Keratinocyte (primary cell): ENCODE data around the gene COX8A. TPM values are rescaled to one million over a fixed set of nuclear protein-coding genes. Genes with fewer than 3 reads are reported as not detected.

Experiments
- DNase-seq: peaks from one replicate; pipeline ENCODE4 v3.0.0-alpha.2; 2011; ENCODE audit warnings: low read depth, missing footprints, low spot score
- FAIRE-seq: peaks from 2 replicates; lab custom pipeline; 2011; peaks lifted over from hg19 to GRCh38; lab: Jason Lieb, UNC
- H2AFZ ChIP-seq: 2 replicates; pipeline ENCODE4 v1.6.0; 2012; ENCODE audit warnings: low read length, control low read depth, inconsistent platforms; ENCODE audit not compliant: control insufficient read depth
- H3K27ac ChIP-seq: 2 replicates; pipeline ENCODE4 v1.5.1; 2011; ENCODE audit warnings: low read length; ENCODE audit not compliant: control insufficient read depth, insufficient read depth
- H3K27me3 ChIP-seq: 3 replicates; pipeline ENCODE4 v1.6.0; 2011; ENCODE audit warnings: low read length; ENCODE audit not compliant: control insufficient read depth, insufficient read depth; ENCODE audit errors: extremely low read depth
- H3K36me3 ChIP-seq, 2 experiments: 2 replicates in 1 of 2; 3 replicates in 1 of 2; pipeline ENCODE4 v1.5.1; 2011; ENCODE audit warnings: low read length in 2 of 2, mild to moderate bottlenecking in 1 of 2; ENCODE audit not compliant: control insufficient read depth in 2 of 2, insufficient read depth in 2 of 2; ENCODE audit errors: extremely low read depth in 1 of 2
- H3K4me1 ChIP-seq: 3 replicates; pipeline ENCODE4 v1.5.1; 2011; ENCODE audit warnings: low read length; ENCODE audit not compliant: control insufficient read depth, insufficient read depth; ENCODE audit errors: extremely low read depth
- H3K4me2 ChIP-seq: 3 replicates; pipeline ENCODE4 v1.6.0; 2011; ENCODE audit warnings: low read depth, low read length; ENCODE audit not compliant: control insufficient read depth, insufficient read depth; ENCODE audit errors: extremely low read depth
- H3K4me3 ChIP-seq, 3 experiments: fragments of 200-600 bp in 1 of 3; sonication (generic) in 1 of 3; 2 replicates in 2 of 3; 3 replicates in 1 of 3; pipeline ENCODE4 v1.5.1; 2011 to 2016; ENCODE audit warnings: low read length in 3 of 3, mild to moderate bottlenecking in 3 of 3, control low read depth in 2 of 3, inconsistent platforms in 1 of 3, low read depth in 1 of 3, mixed read lengths in 1 of 3, mixed run types in 1 of 3, moderate library complexity in 1 of 3; ENCODE audit not compliant: control insufficient read depth in 2 of 3, insufficient read depth in 2 of 3; ENCODE audit errors: extremely low read depth in 1 of 3
- H3K79me2 ChIP-seq: 2 replicates; pipeline ENCODE4 v1.6.0; 2012; ENCODE audit warnings: low read length; ENCODE audit not compliant: control insufficient read depth, insufficient read depth
- H3K9ac ChIP-seq: 3 replicates; pipeline ENCODE4 v1.6.0; 2011; ENCODE audit warnings: low read length; ENCODE audit not compliant: control insufficient read depth, insufficient read depth; ENCODE audit errors: extremely low read depth
- H3K9me1 ChIP-seq: 3 replicates; pipeline ENCODE4 v1.6.0; 2011; ENCODE audit warnings: low read length; ENCODE audit not compliant: control insufficient read depth, insufficient read depth; ENCODE audit errors: extremely low read depth
- H3K9me3 ChIP-seq: 2 replicates; pipeline ENCODE4 v1.5.1; 2012; ENCODE audit warnings: low read depth, low read length; ENCODE audit not compliant: control insufficient read depth
- H4K20me1 ChIP-seq: 3 replicates; pipeline ENCODE4 v1.6.0; 2011; ENCODE audit warnings: low read length; ENCODE audit not compliant: control insufficient read depth, insufficient read depth; ENCODE audit errors: extremely low read depth
- CTCF ChIP-seq, 3 experiments: IDR thresholded peaks in 1 of 3; conservative IDR thresholded peaks in 1 of 3; optimal IDR thresholded peaks in 1 of 3; 2 replicates in 2 of 3; 3 replicates in 1 of 3; pipeline versions ENCODE3 to v1.5.1; 2011; ENCODE audit warnings: low read length in 3 of 3, mild to moderate bottlenecking in 3 of 3, moderate library complexity in 2 of 3, control low read depth in 1 of 3, inconsistent platforms in 1 of 3; ENCODE audit not compliant: insufficient read depth in 2 of 3; ENCODE audit errors: extremely low read depth in 1 of 3
- EZH2 ChIP-seq: IDR thresholded peaks from one replicate; pipeline ENCODE4 v1.6.1; 2012; ENCODE audit warnings: inconsistent platforms, mild to moderate bottlenecking, low read length, moderate library complexity
- dilution Hi-C: fragments of 300-500 bp; cut with MboI; formaldehyde crosslinking; loops from one replicate; pipeline ENCODE4 v1.7.0; 2020; ENCODE audit warnings: low sequenced_read_pairs; ENCODE audit not compliant: extremely low pct_ligation_motif_present
- polyA plus RNA-seq, 5 experiments: library from polyadenylated mRNA; depleted of rRNA in 3 of 5; stranded (reverse) in 3 of 5; stranded (forward) in 1 of 5; unstranded in 1 of 5; fragments of >200 nt; gene quantifications; 1 replicate in 1 of 5; 2 replicates in 3 of 5; 3 replicates in 1 of 5; pipeline versions ENCODE4 v1.2.1 to v1.2.3, GENCODE V29; 2011 to 2012; ENCODE audit warnings: missing spikeins in 2 of 5, low read depth in 1 of 5, low replicate concordance in 1 of 5

Gene COX8A
- polyA plus RNA-seq, 1 donor (not counting 4 experiments of a cell fraction or from before 2014, with no cell fraction given), result 159 TPM

DNA sequence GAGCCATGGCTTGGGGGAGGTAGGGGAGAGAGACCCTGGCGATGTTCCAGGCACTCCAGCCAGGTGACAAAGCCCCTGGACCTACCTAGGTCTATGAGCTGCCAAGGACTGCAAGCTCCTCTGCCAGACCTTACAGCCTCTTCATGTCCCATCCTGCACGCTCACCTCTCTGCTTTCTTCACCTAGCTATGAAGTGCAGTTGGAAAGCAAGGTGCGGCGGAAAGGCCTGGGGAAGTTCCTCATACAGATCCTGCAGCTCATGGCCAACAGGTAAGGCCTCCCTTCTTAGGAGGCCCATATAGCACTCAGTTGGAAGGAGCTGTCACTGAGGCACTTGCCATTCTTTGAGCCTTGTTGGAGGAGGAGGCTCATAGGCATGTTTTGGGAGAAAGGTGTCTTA, 21.9 kb upstream of the COX8A start:
- Histone ChIP-seq H3K4me3 (peak overlapping the region in 1 of 3 experiments; percentile 34), H4K20me1 (no peaks in the 10 kb centered on the region), H3K9me1 (no peaks in the 10 kb centered on the region), H3K27ac (peak overlapping the region; percentile 62), H3K4me2 (peak overlapping the region; percentile 73), H3K4me1 (peaks cover 14% of the 10 kb centered on the region), H3K79me2 (no peaks in the 10 kb centered on the region), H3K9me3 (no peaks in the 10 kb centered on the region), H3K27me3 (no peaks in the 10 kb centered on the region), H2AFZ (peak overlapping the region; percentile 14), H3K36me3 (peaks cover 8 to 10% of the 10 kb centered on the region in 2 experiments), H3K9ac (peak overlapping the region; percentile 48)
- TF ChIP-seq EZH2 (no peak), CTCF (optimal IDR thresholded peaks at IDR 0.05 in 1 of 3, IDR thresholded peaks at IDR 0.05 in 1 of 3, conservative IDR thresholded peaks at IDR 0.05 in 1 of 3; ENCODE audit: extremely low read depth in 1 of 3, insufficient read depth in 2 of 3, low read length in 3 of 3) (no peak)
- FAIRE-seq, result no peak
- dilution Hi-C loops, result no loop called here
- DNase-seq, result no peak

DNA sequence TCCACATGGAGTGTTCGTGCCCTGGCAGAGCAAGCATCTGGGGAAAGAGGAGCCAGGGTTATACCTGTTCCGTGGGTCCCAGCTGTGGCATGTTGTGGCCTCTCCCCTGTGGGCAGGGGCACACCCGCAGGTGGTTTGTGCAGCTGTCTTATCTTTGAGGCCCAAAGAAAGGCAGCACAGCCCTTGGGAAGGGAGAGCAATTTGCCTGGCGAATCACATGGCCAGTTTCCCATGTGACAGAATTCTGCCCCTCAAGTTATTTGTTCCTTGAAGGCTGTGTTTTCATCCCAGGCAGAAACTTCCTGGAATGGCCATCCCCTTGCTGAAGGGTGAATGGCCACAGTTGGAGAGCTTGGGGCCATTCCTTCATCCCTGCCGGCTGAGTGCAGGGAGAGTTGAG, 16.4 kb upstream of the COX8A start:
- DNase-seq, result no peak

More for the DNA sequence above, 16.4 kb upstream of the COX8A start:
- Histone ChIP-seq H3K4me3 (no peak overlapping the region), H3K9me1 (peaks cover 2% of the 10 kb centered on the region), H3K9ac (no peak overlapping the region), H3K9me3 (no peaks in the 10 kb centered on the region), H3K4me1 (peaks cover 17% of the 10 kb centered on the region), H3K4me2 (no peak overlapping the region), H3K27ac (no peak overlapping the region), H3K27me3 (no peaks in the 10 kb centered on the region), H2AFZ (no peak overlapping the region), H3K79me2 (no peaks in the 10 kb centered on the region), H3K36me3 (peaks cover 8 to 10% of the 10 kb centered on the region in 2 experiments), H4K20me1 (no peaks in the 10 kb centered on the region)
- dilution Hi-C loops, result no loop called here
- no peak for FAIRE-seq
- TF ChIP-seq EZH2 (no peak), CTCF (optimal IDR thresholded peaks at IDR 0.05 in 1 of 3, IDR thresholded peaks at IDR 0.05 in 1 of 3, conservative IDR thresholded peaks at IDR 0.05 in 1 of 3; ENCODE audit: extremely low read depth in 1 of 3, insufficient read depth in 2 of 3, low read length in 3 of 3) (no peak)
